Forelimb muscle (tissue), 1 donor: ENCODE measurements around the gene CDK17. TPM values are rescaled to one million over a fixed set of nuclear protein-coding genes. Genes with fewer than 3 reads are reported as not detected.

Experiments
- DNase-seq: peaks from one replicate; pipeline ENCODE4 v3.0.0-alpha.2; 2013; ENCODE audit warnings: low read depth
- polyA plus RNA-seq: library from polyadenylated mRNA; unstranded; fragments of 120-200 nt; gene quantifications from one replicate; pipeline ENCODE4 v1.2.1, GENCODE V29; 2013; ENCODE audit not compliant: insufficient read length

Gene CDK17
- polyA plus RNA-seq, 1 donor: 27.3 TPM

- DNase-seq: no peak
These were observed 136.8 kb downstream of the CDK17 start for GRCh38 chr12:96263449-96263902.

DNA sequence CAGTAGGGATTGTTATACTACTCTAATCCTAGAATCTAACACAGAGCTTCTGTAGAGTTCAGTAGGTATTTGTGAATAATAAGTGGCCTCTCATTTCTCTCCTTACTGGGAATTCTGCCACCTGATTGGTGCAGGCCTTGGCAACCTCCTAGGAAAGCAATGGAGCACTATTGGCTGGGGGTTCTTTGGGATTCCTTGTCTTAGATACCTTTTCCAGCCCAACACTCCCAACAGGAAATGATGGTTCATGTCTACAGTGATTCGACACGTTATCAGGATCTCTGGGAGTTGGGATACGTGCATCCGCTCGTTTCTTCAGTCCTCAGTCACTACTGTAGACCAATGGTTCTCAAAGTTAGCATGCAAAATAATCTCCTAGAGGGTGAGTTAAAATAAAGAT is 138.7 kb downstream of the CDK17 start:
- DNase-seq: no peak

DNA sequence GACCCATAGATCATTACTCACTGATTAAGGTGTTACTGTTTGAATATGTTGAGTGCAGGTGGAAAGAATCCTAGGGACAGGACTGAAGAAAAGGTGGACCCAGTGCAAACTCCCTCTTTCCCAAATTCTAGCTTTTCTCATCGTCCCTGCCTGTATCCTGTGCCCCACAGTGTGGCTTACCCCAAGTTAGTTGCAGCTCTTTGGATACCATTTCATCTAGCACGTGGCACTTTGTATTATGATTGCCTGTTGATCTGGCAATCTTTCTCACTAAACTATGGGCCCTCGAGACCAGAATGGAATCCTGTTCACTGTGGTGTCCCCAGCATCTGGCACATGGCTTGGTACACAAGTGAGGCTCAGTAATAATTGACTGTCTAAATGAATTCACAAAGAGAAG is 139.6 kb downstream of the CDK17 start:
- no peak for DNase-seq

DNA sequence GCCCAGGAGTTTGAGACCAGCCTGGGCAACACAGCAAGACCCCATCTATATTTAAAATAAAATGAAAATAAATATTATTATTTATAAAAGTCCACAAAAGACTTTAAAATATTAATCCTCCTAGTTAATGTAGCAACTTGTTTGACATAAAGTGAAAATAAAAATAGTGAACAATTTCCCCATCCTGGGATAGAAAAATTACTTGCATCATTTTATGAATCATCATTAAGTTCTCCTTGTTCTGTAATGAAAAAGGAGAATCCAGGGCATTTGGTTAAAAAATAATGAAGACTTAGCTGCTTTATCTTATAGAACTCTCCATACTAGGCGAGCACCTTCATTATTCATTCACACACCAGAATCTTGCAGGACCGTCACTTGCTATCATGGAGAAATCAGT is 140.0 kb downstream of the CDK17 start:
- DNase-seq: no peak

DNA sequence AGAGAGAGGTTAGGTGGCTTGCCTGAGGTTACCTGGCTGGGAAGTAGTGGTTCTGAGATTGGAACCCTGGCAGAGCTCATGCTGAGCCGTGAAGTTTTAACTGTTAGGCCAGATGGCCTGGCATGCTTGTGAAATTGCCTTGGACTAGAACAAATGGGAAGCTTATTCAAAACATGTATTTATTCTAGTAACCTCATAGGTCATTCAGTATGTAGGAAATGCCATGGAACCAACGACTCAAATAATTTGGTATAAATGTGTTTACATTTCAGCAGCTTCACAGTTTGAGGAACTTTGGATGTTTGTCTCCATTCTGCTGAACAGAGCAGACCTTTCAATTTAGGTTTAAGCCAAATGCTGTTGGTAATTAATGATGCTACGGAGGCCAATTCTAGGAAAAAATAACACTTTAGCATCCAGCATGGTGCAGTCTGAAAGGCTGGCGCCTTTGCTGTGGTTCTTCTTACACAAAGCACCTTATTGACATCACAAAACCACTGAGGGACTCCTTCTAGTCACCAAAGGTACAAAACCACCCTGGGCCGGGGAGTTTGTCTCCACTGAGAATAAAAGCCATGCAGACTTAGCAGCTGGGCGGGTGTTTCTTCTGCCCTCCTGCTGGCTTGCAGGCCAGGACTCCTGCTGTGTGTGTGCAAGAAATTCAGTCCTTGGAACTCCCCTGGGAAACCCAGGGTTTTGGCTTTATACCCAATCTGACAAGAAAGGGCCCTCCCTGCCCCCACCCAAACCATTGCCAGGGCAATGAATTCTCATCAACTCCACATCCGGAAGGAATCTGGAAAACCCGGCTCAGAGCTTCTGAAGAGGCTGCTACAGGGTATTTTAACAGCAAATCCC is 141.9 kb downstream of the CDK17 start:
- DNase-seq: no peak

DNA sequence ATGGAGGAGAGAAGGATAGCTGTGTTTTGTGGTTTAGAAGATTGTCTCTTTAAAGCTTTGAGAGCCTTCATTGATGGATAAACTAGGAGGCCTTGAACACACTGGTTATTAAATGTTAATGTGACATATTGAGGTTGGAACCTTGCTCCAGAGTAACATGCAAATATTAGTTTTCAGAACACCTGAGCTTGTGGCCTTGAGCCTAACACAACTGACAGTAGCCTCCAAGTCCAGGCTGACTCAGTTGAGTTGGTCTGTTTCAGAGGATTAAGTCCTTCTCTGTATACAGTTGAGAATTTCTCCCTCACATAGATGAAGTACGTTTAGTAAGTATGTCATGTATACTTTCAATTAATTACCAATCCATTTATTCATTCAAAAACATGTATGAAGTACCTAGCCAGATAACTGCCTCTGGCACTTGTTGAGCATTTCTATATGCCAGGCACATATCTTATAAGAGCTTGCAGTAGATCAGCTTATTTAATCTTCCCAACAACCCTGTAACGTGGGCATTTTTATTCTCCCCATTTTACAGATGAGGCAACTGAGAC is 142.6 kb downstream of the CDK17 start:
- no peak for DNase-seq

DNA sequence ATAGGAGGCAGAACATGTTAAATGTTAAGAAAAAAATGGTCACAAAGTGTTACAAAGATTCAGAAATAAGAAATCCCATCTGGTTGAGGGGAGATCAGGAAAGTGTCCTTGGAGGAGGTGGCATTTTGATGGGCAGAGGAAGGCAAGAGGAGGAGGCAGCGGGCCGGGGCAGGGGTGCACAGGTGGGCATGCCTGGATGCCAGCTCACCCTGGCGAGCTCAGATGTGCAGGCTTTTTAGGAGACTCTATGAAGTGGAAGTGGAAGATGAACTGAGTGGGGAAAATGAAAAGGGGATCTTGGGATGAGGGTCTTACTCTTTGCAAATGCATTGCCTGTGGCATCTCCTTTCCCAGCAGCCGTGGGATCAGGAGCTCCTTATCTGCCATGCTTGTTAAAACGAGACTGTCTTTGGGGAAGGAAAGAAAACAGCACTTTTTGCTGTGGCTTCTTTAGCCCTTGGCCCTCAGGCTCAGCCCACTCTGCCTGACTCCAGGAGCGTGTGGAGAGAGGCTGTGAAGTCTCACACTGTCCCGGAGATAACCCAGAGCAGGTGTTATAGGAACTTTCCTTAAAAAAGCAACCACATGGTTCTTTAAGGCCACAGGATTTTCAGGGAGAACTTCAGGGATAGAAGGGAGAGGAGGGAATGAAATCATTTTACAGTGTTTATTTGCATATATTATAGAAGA is 143.4 kb downstream of the CDK17 start:
- no peak for DNase-seq

GRCh38 chr12:96255077-96255476 is 145.2 kb downstream of the CDK17 start:
- no peak for DNase-seq

DNA sequence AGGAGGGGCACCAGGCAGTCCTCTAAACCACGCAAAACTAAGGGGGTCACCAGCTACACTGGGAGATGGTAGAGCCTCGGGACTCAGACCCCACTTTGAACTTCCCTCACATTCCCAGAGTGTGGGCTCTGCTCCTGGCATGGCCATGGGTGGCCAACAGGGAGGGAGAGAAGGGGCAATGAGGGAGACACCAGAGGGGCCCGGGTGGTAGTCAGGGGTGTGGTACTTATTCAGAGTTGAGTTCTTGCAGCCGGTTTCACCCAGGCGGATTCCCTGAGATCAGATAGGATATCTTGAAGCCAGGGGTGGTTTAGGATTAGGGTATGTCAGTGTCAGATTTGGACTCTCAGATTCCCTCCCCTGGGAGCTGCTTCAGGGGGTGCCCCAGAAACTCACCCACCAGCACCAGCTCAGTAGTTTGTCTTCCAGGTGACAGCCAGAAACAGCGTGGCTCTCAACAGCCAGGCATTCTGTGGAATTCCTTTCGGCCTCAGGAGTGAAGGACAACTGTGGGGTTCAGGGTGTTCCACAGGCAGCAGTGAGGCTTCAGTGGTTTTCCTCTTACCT is 150.0 kb downstream of the CDK17 start:
- DNase-seq: no peak

DNA sequence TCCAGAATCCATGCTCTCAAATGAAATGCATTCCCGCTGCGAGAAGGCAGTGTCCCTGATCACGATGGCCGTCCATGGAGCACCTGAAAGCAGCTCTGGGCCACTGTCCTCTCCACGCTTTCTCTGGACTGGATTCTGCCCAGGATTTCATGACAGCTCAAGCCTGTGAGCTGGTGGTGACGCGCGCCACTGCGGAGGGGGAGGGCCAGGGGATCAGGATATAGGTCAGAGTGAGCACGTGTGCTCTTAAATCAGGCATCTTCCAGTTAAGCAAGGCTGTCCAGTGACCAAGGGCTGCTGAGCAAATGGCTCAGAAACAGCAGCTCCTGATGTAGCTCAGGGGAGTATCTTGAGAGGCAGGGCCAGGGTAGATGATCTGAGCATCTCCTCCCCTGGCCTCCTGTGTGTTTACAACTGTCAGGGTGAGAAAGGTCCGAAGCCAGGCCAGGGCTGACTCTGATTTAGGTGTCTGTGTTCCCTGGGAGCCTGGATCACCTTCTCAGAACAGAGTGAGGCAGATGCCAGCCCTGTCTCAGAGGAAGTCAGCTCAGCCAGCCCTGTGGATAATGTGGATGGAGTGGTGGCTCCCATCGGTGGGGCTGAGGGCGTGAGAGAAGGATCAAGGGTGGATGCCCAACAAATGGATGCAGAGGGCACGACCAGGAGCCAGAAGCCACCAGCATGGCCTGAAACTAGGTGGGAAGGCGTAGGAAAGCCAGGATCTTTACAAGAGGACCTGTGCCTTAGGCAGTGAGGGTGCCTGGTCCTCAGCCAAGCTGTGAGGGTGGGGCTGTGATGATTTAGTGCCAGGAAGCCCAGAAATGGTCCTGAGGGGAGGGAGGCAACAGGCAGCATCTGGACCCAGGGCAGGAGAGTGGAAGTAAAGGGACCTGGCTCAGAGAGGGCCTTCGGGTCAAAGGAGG is 150.8 kb downstream of the CDK17 start:
- DNase-seq: no peak

DNA sequence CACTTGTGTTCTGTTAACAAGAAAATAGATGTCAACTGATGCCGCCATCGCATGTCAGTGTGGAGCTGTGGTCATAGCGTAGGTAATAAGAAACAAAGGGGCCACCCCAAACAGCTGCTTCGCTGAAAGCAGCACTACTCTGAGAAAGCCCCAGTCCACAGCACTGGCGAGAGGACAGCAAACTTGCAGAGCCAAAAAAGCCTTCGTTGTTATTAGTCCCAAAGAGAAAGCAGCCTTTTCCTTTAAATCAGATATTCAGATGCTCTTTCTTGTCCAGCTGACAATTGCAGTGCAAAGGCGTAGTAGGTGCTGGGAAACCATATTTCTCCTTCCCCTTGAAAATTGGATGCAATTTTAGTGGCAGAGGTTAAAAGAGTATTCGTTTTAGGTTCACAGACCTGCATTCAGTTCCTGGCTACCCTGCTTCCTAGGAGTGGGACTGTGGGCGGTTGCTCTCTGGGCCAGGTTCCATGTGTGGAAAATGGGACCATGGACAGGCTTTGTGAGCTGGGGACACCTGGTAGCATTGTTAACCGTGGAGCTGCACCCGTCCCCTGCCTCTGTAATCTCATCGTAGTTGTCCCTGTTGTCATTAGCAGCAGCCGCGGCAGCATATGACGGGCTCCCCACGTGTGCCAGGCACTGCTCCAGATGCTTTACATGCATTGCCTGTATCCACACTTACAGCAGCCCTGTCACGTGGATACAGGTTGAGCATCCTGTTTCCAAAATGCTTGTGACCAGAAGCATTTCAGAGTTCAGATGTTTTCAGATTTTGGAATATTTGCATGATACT is 151.9 kb downstream of the CDK17 start:
- DNase-seq: no peak

- DNase-seq: no peak
These were observed 152.7 kb downstream of the CDK17 start for GRCh38 chr12:96247563-96247962.

GRCh38 chr12:96246926-96247505 is 153.2 kb downstream of the CDK17 start:
- no peak for DNase-seq

GRCh38 chr12:96244826-96245225 is 155.4 kb downstream of the CDK17 start:
- no peak for DNase-seq

GRCh38 chr12:96242597-96242996 is 157.6 kb downstream of the CDK17 start:
- DNase-seq: no peak

- DNase-seq: no peak
These were observed 158.4 kb downstream of the CDK17 start for GRCh38 chr12:96241846-96242256.

DNA sequence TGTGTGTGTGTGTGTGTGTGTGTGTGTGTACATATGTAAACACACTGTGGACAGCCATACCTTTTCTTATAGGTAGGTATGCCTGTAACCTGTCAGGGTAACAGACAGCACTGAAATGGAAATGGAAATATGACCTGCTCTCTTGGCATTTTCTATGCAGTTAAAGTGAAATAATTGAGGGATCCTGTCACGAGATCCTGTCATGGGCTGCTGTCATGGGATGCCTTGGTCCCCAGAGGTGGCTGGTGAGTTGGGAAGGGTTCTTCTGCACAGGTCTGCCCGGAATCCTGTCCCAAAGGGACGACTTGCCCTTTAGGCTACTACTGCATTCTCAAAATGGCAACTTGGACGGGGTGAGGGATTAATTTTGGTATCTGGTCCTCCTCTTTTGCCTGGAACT is 158.8 kb downstream of the CDK17 start:
- DNase-seq: no peak

- DNase-seq: no peak
These were observed 159.6 kb downstream of the CDK17 start for GRCh38 chr12:96240656-96241055.

GRCh38 chr12:96239711-96240635 is 160.3 kb downstream of the CDK17 start:
- DNase-seq: no peak
